B cell (primary cell): ENCODE data around the gene ORMDL2. TPM values are rescaled to one million over a fixed set of nuclear protein-coding genes. Genes with fewer than 3 reads are reported as not detected.

Source experiments
- ATAC-seq: fragments of 200-7000 bp; cut with Tn5 transposase; one replicate; pipeline ENCODE4 v1.10.0; 2021; ENCODE audit warnings: low read depth, mild to moderate bottlenecking, moderate number of reproducible peaks, moderate library complexity
- CTCF ChIA-PET: fragments of 350-600 bp; sonication (Branson Sonifier 250); formaldehyde crosslinking; loops from one replicate; lab custom pipeline; 2021; ENCODE audit warnings: antibody characterized with exemption, inconsistent platforms; lab: Charles Lee
- POLR2A ChIA-PET: fragments of 350-600 bp; sonication (Branson Sonifier 250); formaldehyde crosslinking; loops from one replicate; lab custom pipeline; 2021; ENCODE audit warnings: antibody characterized with exemption; lab: Charles Lee
- DNase-seq: peaks from one replicate; pipeline ENCODE4 v3.0.0; 2013
- H2AFZ ChIP-seq: 2 replicates; pipeline ENCODE4 v1.6.1; 2012; ENCODE audit warnings: mild to moderate bottlenecking, low read depth, low read length; ENCODE audit not compliant: insufficient read depth, poor library complexity, severe bottlenecking
- H3K27ac ChIP-seq, 2 donors: 1 replicate in 1 of 2; 2 replicates in 1 of 2; pipeline ENCODE4 v1.5.1; 2012 to 2013; ENCODE audit warnings: low read length in 2 of 2, mild to moderate bottlenecking in 2 of 2, moderate library complexity in 1 of 2
- H3K27me3 ChIP-seq, 4 experiments: fragments of 200-600 bp in 1 of 4; sonication (generic) in 1 of 4; replicated peaks in 1 of 4; 1 replicate in 2 of 4; 2 replicates in 2 of 4; pipeline versions ENCODE4 v1.6.1 to v1.7.0; 2013 to 2016; ENCODE audit warnings: low read length in 3 of 4, mild to moderate bottlenecking in 2 of 4, mixed read lengths in 1 of 4, moderate library complexity in 1 of 4; ENCODE audit not compliant: insufficient read depth in 4 of 4, control insufficient read depth in 3 of 4; ENCODE audit errors: control extremely low read depth in 1 of 4
- H3K36me3 ChIP-seq, 2 experiments: replicated peaks in 1 of 2; 1 replicate in 1 of 2; 2 replicates in 1 of 2; pipeline versions ENCODE4 v1.6.1 to v1.7.1; 2013; ENCODE audit warnings: low read length in 1 of 2; ENCODE audit not compliant: insufficient read depth in 2 of 2, control insufficient read depth in 1 of 2; ENCODE audit errors: control extremely low read depth in 1 of 2, extremely low read depth in 1 of 2
- H3K4me1 ChIP-seq, 2 donors: fragments of 200-600 bp in 1 of 2; sonication (generic) in 1 of 2; 1 replicate in 1 of 2; 2 replicates in 1 of 2; pipeline versions ENCODE4 v1.5.1 to v1.6.1; 2013 to 2017; ENCODE audit warnings: low read length in 2 of 2; ENCODE audit not compliant: control insufficient read depth in 2 of 2, insufficient read depth in 2 of 2
- H3K4me2 ChIP-seq: replicated peaks from 2 replicates; pipeline ENCODE3; 2012; ENCODE audit warnings: mild to moderate bottlenecking, low read depth, low read length; ENCODE audit not compliant: poor library complexity, severe bottlenecking
- H3K4me3 ChIP-seq, 5 experiments: fragments of 200-600 bp in 1 of 5; sonication (generic) in 1 of 5; 1 replicate in 3 of 5; 2 replicates in 2 of 5; pipeline versions ENCODE4 v1.5.1 to v1.7.0; 2011 to 2016; ENCODE audit warnings: low read length in 4 of 5, mild to moderate bottlenecking in 4 of 5, low read depth in 2 of 5, control low read depth in 1 of 5, moderate library complexity in 1 of 5; ENCODE audit not compliant: insufficient read depth in 1 of 5; ENCODE audit errors: control extremely low read depth in 1 of 5, extremely low read depth in 1 of 5
- H3K79me2 ChIP-seq: fragments of 200-600 bp; sonication (generic); one replicate; pipeline ENCODE4 v1.6.0; 2016; ENCODE audit warnings: low read length; ENCODE audit not compliant: control insufficient read depth, insufficient read depth
- H3K9ac ChIP-seq: fragments of 200-600 bp; sonication (generic); 2 replicates; pipeline ENCODE4 v1.6.1; 2017; ENCODE audit warnings: mild to moderate bottlenecking, low read length, moderate library complexity
- H3K9me3 ChIP-seq, 3 donors: one replicate each; pipeline versions ENCODE4 v1.6.1 to v1.7.1; 2013; ENCODE audit warnings: low read length in 2 of 3; ENCODE audit not compliant: control insufficient read depth in 2 of 3, insufficient read depth in 1 of 3; ENCODE audit errors: control extremely low read depth in 1 of 3
- H4K20me1 ChIP-seq: 2 replicates; pipeline ENCODE4 v1.6.0; 2012; ENCODE audit warnings: mild to moderate bottlenecking, low read length; ENCODE audit not compliant: insufficient read depth, control insufficient read depth, poor library complexity, severe bottlenecking
- H3K27ac Mint-ChIP-seq: one replicate; pipeline ENCODE4 v1.8.0; 2021; ENCODE audit warnings: mixed read lengths
- H3K27me3 Mint-ChIP-seq: one replicate; pipeline ENCODE4 v1.8.0; 2021; ENCODE audit warnings: mixed read lengths
- H3K4me1 Mint-ChIP-seq: one replicate; pipeline ENCODE4 v1.8.0; 2021; ENCODE audit warnings: mixed read lengths
- H3K4me3 Mint-ChIP-seq: one replicate; pipeline ENCODE4 v1.8.0; 2021; ENCODE audit warnings: mixed read lengths
- H3K9me3 Mint-ChIP-seq: one replicate; pipeline ENCODE4 v1.8.0; 2022; ENCODE audit warnings: mixed read lengths; ENCODE audit not compliant: insufficient read depth
- CTCF ChIP-seq: fragments of 200-600 bp; IDR thresholded peaks from one replicate; pipeline ENCODE4 v1.8.0; 2022; ENCODE audit warnings: antibody characterized with exemption, mild to moderate bottlenecking
- EZH2 ChIP-seq: IDR thresholded peaks from 2 replicates; pipeline ENCODE4 v1.6.1; 2012; ENCODE audit warnings: borderline replicate concordance, low read depth, mild to moderate bottlenecking, moderate library complexity, low read length; ENCODE audit not compliant: insufficient read depth, poor library complexity, severe bottlenecking
- WGBS: methylation state at CpG from one replicate; pipeline ENCODE4 v1.1.5; 2013; ENCODE audit warnings: missing lambda C conversion rate; ENCODE audit not compliant: insufficient coverage; 5-methylcytosine and 5-hydroxymethylcytosine counted together
- intact Hi-C: fragments of 100-400 bp; cut with micrococcal nuclease; formaldehyde crosslinking; loops from one replicate; pipeline ENCODE4 v1.10.0; 2022
- polyA plus RNA-seq: library from polyadenylated mRNA; depleted of rRNA; stranded (reverse); fragments of >200 nt; gene quantifications from 2 replicates; pipeline ENCODE4 v1.2.3, GENCODE V29; 2012
- total RNA-seq, 2 donors: library from RNA; stranded (reverse); fragments of 120-200 nt in 1 of 2; gene quantifications; 1 replicate in 1 of 2; 2 replicates in 1 of 2; pipeline versions ENCODE4 v1.2.3 to v1.2.4, GENCODE V29; 2013 to 2022

ORMDL2 gene
- total and polyA plus RNA-seq, 2 donors (not counting 1 experiment from before 2014, with no cell fraction given) = 22.7 to 41.9 TPM

GRCh38 chr12:55795950-55796349, 21.9 kb upstream of the ORMDL2 start:
- ATAC-seq (no peak), DNase-seq (no peak)
- ChIA-PET POLR2A (no interaction called here), CTCF (interaction anchor here (1.5 to 2.3 kb wide), 3 partner anchors 7 to 67 kb away, joined by 5 to 26 read pairs (median 5); partner anchors contain the start of gene CD63)
- Histone ChIP-seq H3K4me3 (no peak overlapping the region), H4K20me1 (peaks cover 24% of the 10 kb centered on the region), H3K27me3 (no peaks in the 10 kb centered on the region), H3K9ac (no peak overlapping the region), H3K79me2 (peaks cover 35% of the 10 kb centered on the region), H3K36me3 (peaks cover 18 to 71% of the 10 kb centered on the region in 2 experiments), H3K4me2 (no peak overlapping the region), H2AFZ (no peak overlapping the region), H3K27ac (no peak overlapping the region), H3K9me3 (no peaks in the 10 kb centered on the region), H3K4me1 (no peaks in the 10 kb centered on the region)
- H3K9me3 Mint-ChIP-seq = no peaks in the 10 kb centered on the region
- intact Hi-C loops = loop anchor here (2.0 kb wide), 1 partner anchor 71 kb away; no protein-coding TSS in a partner anchor
- H3K4me3 Mint-ChIP-seq = no peak overlapping the region
- TF ChIP-seq CTCF = no peak
- no peak for TF ChIP-seq EZH2
- no peaks in the 10 kb centered on the region for H3K27me3 Mint-ChIP-seq
- H3K4me1 Mint-ChIP-seq = no peaks in the 10 kb centered on the region
- H3K27ac Mint-ChIP-seq = no peak overlapping the region

- peaks cover 34% of the 10 kb centered on the region for H4K20me1 ChIP-seq
- Mint-ChIP-seq H3K4me3 (no peak overlapping the region), H3K27me3 (no peaks in the 10 kb centered on the region), H3K27ac (no peak overlapping the region), H3K9me3 (no peaks in the 10 kb centered on the region), H3K4me1 (no peaks in the 10 kb centered on the region)
- ATAC-seq = no peak
- H3K27me3 ChIP-seq = no peaks in the 10 kb centered on the region
- no peak overlapping the region for H3K27ac ChIP-seq
- ChIA-PET CTCF (interaction anchor here (1.0 to 2.3 kb wide), 7 partner anchors 9 to 137 kb away, joined by 3 to 26 read pairs (median 5); partner anchors contain the start of genes CD63 and GDF11), POLR2A (no interaction called here)
- DNase-seq = peak; percentile 34
- H3K4me2 ChIP-seq = no peak overlapping the region
- intact Hi-C loops = loop anchor here (1.0 to 2.0 kb wide), 2 partner anchors 59 to 72 kb away; no protein-coding TSS in a partner anchor
- H2AFZ ChIP-seq = no peak overlapping the region
- WGBS = no CpG with 5 or more reads among the region's 5 CpGs
- H3K79me2 ChIP-seq = peaks cover 42% of the 10 kb centered on the region
- no peak overlapping the region for H3K4me3 ChIP-seq
- no peaks in the 10 kb centered on the region for H3K9me3 ChIP-seq
- peaks cover 19 to 81% of the 10 kb centered on the region in 2 experiments for H3K36me3 ChIP-seq
- no peak overlapping the region for H3K9ac ChIP-seq
- H3K4me1 ChIP-seq = no peaks in the 10 kb centered on the region
- no peak for TF ChIP-seq EZH2
- TF ChIP-seq CTCF = peak; percentile 44
Observed at GRCh38 chr12:55797068-55797467, 20.8 kb upstream of the ORMDL2 start.
